Activated CD4-positive, alpha-beta T cell treated with anti-CD3 and anti-CD28 coated beads, Interleukin-2, amount 50 U/mL, for 4 hours (primary cell): ENCODE results near the gene ASCL1.

Experiments
- DNase-seq, 2 experiments: peaks; one replicate each; pipeline ENCODE4 v3.0.0-alpha.2; 2020

ASCL1 gene

GRCh38 chr12:102953221-102953620 lies 4.3 kb upstream of the ASCL1 start:
- no peak for DNase-seq

DNA sequence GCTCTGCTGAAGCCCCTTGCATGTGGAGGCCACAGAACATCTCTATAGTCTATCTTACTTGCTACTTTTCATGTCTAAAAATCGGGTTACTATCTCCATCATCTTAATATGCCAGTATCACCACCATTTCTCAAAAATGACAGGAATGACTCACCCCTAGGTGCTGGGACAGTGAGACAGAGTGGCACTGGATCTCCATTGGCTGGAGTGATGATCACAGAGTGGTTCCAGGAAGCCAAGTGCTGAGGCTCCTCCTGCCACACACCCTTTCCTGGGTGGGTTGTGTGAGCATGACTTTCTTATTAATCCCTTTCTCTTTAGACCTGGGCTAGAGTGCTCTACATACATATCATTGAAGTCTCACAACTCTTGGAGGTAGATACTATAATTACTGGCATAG lies 3.3 kb upstream of the ASCL1 start:
- DNase-seq, result no peak

DNA sequence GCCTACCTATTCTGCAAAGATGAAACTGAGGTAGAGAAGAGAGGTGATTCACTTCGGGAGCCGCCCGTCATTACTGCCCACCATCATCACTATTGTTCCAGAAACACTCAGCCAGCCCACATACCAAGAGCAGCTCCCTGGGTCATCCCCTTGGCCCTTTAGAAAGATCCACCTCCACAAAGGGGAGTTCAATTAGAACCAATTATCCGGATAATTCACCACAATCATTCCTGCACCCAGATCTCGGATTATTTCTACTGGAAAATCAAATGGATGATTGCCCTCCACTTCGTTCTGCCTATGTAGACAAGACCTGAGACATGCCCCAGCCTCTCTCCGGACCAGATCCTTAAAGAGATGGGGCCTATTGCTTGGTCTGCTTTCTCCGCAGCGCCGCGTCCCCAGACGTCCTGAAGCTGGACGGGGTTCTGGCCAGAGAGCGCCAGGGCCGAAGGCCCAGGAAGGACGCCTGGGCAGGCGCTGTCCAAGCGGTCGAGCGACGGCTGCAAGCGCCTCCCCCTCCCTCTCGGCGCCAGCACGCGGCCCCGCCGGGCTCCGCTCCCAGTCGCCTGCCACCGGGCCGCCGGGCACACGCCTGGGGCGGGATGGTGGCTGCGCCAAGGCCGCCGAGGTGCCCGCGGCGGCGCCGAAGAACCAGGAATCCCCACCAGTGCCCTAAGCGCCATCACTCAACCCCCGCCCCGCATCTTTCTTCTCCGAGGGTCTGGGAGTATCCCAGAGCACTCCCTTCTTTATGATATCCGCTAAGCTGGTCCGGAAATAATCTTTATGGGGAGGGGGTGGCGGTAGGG lies 1.3 kb upstream of the ASCL1 start:
- no peak for DNase-seq

- DNase-seq, result no peak
Measured at GRCh38 chr12:102956738-102957327, 641 bp upstream of the ASCL1 start.

DNA sequence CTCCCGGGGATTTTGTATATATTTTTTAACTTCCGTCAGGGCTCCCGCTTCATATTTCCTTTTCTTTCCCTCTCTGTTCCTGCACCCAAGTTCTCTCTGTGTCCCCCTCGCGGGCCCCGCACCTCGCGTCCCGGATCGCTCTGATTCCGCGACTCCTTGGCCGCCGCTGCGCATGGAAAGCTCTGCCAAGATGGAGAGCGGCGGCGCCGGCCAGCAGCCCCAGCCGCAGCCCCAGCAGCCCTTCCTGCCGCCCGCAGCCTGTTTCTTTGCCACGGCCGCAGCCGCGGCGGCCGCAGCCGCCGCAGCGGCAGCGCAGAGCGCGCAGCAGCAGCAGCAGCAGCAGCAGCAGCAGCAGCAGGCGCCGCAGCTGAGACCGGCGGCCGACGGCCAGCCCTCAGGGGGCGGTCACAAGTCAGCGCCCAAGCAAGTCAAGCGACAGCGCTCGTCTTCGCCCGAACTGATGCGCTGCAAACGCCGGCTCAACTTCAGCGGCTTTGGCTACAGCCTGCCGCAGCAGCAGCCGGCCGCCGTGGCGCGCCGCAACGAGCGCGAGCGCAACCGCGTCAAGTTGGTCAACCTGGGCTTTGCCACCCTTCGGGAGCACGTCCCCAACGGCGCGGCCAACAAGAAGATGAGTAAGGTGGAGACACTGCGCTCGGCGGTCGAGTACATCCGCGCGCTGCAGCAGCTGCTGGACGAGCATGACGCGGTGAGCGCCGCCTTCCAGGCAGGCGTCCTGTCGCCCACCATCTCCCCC lies 777 bp downstream of the ASCL1 start:
- DNase-seq, result no peak

DNA sequence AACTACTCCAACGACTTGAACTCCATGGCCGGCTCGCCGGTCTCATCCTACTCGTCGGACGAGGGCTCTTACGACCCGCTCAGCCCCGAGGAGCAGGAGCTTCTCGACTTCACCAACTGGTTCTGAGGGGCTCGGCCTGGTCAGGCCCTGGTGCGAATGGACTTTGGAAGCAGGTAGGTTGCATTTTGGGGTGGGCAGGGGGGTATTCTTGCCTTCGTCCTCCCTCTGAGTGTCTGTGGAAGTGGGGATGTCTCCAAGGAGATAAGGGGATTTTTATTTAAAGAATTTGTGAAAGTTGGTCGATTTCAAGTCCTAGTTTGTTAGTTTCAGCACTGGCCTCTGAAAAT lies 1.3 kb downstream of the ASCL1 start:
- DNase-seq, result no peak

- DNase-seq, result no peak
Measured at GRCh38 chr12:102959391-102959790, 1.9 kb downstream of the ASCL1 start.

GRCh38 chr12:102960766-102961465 lies 3.4 kb downstream of the ASCL1 start:
- no peak for DNase-seq

GRCh38 chr12:102961466-102961855 lies 4.0 kb downstream of the ASCL1 start:
- DNase-seq, result no peak

GRCh38 chr12:102962532-102962931 lies 5.1 kb downstream of the ASCL1 start:
- no peak for DNase-seq

- DNase-seq, result no peak
Measured at GRCh38 chr12:102962986-102963385, 5.5 kb downstream of the ASCL1 start.

DNA sequence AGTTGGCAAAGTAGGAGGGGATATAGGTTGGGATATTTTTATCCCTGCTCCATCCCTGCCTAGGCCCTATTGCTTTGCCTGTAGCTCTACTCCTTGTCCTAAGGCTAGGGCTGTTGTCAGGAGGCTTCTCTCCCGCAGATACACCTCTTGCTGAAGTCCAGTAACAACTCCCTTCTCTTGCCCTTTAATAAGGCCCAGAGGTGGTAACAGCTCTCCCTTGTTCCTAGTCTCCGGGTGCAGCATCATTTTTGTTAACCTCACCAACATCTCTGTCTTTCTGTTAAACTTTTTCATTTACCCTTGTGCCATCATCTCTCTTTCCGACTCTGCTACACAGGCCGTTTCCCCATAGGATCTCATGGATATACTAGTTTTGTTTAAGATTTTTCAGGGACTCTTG lies 6.3 kb downstream of the ASCL1 start:
- DNase-seq, result no peak

GRCh38 chr12:102964872-102965271 lies 7.4 kb downstream of the ASCL1 start:
- no peak for DNase-seq

GRCh38 chr12:102965281-102966155 lies 8.0 kb downstream of the ASCL1 start:
- no peak for DNase-seq

DNA sequence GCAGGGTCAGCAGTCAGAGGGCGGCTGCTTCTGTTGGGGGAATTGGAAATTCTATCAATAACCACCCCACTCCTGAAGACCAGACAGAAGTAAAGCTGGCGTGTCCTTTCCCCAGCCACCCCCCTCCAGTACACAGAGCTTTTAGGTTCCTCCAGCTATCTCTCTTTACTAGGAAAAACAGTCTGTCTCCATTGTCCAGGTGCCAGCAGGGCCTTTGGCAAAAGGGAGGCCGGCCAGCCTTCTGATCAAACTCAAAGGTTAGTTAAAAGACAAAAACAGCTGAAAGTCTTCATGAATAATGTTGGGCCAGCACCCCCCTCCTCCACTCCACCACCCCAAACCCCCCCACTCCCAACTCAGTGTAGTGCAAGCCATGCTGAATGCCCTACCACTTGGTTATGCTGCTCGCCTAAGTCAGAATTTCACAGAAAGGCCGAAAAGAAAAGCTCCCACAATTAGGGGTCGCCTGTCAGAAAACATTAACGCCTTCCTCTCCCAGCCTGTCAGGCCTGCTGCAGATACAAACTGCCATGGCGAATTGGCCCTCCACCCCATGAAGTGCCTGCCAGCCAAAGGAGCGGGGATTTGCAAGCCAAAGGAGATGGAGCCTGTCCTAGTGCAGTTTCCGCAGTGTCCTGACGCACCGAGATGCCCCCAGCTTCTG lies 8.9 kb downstream of the ASCL1 start:
- no peak for DNase-seq

- DNase-seq, result no peak
Measured at GRCh38 chr12:102970780-102971179, 13.3 kb downstream of the ASCL1 start.

DNA sequence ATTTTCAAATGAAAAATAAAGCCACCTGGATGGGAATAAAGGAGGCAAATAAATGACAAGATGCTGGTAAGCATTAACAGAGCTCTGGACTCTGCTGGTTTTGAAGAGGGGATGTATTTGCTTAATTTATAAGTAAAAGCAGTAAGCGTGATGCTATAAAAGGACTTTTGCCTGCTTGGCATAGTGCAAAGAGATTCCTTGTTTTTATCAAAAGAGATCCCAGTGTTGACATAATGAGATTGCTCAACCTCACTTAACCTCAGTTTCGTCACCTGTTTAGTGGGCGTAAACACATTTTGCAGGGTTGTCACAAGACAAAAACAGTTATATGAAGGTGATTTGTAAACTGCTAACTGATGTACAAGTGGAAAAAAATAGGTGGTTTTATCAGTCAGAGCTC lies 13.8 kb downstream of the ASCL1 start:
- DNase-seq, result no peak

- DNase-seq, result no peak
Measured at GRCh38 chr12:102973583-102973982, 16.1 kb downstream of the ASCL1 start.

GRCh38 chr12:102976609-102977280 lies 19.3 kb downstream of the ASCL1 start:
- DNase-seq, result no peak

GRCh38 chr12:102977945-102978706 lies 20.7 kb downstream of the ASCL1 start:
- no peak for DNase-seq

GRCh38 chr12:102980350-102980749 lies 22.9 kb downstream of the ASCL1 start:
- no peak for DNase-seq
